Measurements from ENCODE around the gene HEXIM1.

Gene HEXIM1

DNA sequence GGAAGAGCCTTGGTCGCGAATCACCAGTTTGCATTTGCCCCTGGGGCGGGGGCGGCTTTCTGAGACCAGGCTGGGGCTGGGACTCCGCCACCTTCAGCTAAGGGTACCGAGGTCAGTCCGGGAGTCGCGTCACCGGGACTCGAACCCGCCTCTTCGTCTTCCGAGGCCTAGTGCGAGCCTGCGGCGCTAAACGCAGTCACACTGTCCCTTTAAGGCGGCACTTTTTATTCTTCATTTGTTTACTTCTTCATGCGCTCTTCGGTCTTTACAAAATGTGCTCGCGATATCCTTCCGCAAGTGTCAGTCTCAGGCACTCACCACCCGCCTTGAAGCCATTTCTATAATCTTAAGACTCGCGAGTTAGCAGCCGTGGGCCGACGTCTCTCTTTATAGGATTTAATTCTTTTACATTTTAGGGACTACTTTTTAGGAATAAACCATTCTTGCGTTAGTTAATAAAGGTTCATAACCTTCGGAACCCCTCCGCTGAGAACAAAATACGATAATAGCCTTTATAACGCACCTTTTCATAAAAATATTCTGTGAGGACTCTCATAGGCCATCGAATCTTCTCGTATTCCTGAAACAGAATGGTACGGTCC, 593 bp upstream of the HEXIM1 start:
- DNase-seq: peak; percentile 78

DNA sequence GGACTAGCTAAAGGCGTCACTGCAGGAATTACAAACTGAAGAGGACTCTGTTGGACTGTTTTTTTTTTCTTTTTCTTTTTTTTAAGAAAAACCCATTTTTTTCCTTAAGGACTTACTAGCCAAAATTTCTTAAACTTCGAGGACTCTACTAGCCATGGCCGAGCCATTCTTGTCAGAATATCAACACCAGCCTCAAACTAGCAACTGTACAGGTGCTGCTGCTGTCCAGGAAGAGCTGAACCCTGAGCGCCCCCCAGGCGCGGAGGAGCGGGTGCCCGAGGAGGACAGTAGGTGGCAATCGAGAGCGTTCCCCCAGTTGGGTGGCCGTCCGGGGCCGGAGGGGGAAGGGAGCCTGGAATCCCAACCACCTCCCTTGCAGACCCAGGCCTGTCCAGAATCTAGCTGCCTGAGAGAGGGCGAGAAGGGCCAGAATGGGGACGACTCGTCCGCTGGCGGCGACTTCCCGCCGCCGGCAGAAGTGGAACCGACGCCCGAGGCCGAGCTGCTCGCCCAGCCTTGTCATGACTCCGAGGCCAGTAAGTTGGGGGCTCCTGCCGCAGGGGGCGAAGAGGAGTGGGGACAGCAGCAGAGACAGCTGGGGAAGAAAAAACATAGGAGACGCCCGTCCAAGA, 878 bp downstream of the HEXIM1 start:
- DNase-seq: peak; percentile 82

DNA sequence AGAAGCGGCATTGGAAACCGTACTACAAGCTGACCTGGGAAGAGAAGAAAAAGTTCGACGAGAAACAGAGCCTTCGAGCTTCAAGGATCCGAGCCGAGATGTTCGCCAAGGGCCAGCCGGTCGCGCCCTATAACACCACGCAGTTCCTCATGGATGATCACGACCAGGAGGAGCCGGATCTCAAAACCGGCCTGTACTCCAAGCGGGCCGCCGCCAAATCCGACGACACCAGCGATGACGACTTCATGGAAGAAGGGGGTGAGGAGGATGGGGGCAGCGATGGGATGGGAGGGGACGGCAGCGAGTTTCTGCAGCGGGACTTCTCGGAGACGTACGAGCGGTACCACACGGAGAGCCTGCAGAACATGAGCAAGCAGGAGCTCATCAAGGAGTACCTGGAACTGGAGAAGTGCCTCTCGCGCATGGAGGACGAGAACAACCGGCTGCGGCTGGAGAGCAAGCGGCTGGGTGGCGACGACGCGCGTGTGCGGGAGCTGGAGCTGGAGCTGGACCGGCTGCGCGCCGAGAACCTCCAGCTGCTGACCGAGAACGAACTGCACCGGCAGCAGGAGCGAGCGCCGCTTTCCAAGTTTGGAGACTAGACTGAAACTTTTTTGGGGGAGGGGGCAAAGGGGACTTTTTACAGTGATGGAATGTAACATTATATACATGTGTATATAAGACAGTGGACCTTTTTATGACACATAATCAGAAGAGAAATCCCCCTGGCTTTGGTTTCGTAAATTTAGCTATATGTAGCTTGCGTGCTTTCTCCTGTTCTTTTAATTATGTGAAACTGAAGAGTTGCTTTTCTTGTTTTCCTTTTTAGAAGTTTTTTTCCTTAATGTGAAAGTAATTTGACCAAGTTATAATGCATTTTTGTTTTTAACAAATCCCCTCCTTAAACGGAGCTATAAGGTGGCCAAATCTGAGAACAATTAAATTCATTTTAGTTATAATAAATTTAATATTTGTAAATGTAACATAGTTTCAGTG, 1.7 kb downstream of the HEXIM1 start:
- DNase-seq: peak; percentile 53

DNA sequence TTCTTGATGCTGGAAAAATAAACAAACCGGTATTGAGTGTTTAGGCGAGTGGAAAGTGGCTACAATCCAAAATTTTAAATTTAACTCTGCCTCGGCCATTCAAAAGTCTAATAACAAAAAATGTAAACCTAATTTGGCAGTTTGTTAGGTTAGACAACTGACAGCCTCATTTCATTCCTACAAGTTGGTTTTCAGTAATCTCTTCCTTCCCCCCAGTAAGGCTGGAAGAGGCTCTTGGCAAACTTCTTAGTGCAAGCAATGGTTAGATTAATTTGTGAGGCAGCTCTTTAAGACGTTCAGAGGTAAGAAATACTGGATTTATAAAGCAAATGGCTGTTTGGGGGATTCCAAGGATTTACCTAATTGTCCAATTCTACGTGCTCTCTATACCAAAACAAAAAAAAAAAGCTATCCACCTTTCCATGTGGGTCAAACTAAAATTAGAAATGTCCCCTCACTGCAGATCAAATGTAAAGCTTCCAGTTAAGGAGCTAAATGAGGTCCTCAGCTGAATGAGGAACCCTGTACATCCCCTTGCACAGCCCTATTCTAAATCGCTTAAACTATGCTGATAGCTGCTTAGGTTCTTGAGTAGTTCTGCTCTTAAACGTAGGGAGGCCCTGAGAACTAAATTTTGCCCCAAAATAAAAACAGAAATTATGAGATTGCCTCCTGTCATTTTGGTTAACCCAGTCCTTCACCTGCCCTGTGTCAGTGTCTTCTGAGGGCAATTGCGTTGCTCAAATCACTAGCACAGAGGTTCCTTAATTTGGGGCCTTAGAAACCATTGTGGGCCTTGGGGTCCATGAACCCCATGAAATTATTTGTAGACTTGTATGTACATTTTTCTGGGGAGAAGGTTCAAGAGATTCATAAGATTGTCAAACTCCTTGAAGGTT, 2.9 kb downstream of the HEXIM1 start:
- no peak for DNase-seq

DNA sequence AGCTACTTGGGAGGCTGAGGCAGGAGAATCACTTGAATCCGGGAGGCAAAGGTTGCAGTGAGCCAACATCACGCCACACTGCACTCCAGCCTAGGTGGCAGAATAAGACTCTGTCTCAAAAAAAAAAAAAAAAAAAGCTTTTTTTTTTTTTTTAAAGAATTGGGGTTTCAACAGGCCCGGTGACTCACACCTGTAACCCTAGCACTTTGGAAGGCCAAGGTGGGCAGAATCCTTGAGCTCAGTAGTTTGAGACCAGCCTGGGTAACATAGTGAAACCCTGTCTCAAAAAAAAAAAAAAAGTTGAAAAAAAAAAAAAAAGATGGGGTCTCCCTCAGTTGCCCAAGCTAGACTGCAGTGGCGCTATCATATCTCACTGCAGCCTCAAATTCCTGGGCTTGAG, 6.8 kb downstream of the HEXIM1 start:
- DNase-seq: peak; percentile 43

DNA sequence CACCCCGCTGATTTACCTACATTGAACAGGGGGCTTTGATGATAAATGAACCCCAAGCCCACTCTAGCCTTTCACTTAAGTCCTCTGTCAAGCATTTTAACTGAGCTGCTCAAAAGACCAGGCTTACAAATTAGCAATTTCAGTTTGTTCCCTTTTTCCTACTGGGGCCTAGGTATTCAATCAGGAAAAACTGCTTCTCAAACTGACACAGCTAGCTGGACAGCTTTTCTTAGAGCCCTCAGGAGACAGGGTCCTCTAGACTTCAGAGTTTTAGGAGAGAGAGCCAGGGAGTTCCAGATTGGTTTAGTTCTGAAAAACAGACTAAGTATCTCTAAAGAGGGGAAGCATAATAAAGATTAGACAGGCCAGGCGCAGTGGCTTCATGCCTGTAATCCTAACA, 7.2 kb downstream of the HEXIM1 start:
- DNase-seq: no peak

DNA sequence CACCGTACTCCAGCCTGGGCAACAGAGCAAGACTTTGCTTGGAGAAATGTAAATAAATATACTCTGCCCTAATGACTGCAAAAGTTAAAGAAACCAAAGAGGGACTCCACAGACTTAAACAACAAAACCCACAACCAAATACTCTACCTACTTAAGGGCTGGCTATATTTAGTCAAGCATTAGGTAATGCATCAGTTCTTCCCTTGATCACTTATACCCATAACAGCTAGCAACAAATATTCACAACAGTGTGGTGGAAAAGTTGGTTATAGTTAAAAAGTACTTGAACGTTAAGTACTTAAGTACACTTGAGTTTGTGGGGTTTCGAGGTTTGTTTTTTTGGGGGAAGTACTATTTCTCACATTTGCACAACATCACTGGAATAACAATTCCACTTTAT, 8.0 kb downstream of the HEXIM1 start:
- DNase-seq: no peak

DNA sequence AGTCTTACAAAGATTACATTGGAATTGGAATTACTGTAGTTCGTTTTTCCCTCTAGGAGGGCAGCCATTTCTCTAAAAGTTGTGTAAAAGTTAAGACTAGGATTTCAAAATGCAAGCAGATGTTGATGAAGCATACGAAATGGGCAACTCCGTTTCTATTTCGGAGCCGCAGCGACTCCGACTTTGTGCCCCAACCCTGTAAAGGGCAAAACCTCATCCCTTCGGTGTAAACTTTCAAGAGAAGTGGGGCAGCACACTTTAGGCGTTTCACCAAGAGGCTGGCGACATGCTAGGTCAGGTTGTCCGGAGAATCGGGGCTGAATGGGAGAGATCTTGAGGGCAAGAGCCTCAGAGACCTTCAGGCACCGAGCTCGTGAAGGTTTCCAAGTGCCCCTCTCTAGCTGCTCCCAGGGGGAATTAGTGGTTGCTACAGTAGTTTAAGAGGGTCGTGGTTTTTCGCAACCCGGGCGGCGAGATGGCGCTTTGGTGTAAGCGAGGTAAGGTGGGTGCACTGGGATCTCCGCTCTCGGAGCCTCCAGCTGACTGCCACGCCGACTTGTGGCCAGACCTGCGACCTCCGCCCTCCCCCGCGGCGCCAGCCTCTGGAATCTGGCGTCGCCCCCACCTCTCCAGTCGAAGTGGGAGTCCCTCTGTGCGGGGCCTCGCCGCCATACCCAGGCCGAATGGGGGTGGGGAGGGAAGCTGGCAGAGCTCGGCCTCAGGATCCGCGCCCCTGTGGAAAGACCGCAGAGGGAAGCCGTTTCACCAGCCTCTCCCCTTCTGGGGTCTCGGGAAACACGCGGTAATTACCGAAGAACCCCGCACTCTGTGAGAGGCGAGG, 12.4 kb downstream of the HEXIM1 start:
- DNase-seq: peak; percentile 69

DNA sequence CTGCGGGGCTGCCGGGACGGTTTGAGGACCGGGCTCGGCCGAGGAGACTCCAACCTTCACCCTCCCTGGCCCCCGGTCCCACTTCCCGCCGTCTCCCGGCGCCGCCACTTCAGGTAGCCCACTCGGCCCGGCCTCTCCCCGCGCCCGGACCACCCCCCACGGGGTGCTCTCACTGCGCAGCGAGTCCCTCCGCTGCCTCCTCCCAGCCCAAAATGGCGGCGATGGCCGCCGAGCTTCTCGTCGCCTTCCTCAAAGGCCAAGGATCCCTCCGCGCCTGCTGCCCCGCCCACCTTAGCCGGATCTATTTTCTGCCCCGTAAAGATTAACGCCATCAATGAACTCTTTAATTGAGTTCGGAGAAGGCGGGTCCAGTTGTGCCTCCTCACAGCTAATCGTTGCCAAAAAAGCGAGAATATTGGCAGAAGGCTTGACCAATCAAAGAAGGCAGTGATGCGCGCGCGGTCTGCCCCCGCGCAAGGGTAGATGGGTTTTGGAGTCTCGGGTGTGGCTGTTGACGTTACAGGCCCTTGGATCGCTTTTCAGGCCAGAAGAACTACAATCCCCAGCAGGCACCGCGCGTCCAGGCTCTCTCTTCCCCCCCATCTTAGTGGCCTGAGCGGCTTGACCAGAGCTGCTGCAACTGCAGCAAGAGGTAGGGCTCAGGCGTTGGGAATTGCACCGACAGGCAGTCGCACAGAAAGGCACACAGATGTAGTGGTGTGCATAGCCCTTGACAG, 13.2 kb downstream of the HEXIM1 start, which contains the start of gene HEXIM2:
HEXIM2 (plus strand) TSS at position 588 of the 737 bp plus-strand sequence. CDS start 919 bp downstream, outside the sequence.
- DNase-seq: peak; percentile 96

DNA sequence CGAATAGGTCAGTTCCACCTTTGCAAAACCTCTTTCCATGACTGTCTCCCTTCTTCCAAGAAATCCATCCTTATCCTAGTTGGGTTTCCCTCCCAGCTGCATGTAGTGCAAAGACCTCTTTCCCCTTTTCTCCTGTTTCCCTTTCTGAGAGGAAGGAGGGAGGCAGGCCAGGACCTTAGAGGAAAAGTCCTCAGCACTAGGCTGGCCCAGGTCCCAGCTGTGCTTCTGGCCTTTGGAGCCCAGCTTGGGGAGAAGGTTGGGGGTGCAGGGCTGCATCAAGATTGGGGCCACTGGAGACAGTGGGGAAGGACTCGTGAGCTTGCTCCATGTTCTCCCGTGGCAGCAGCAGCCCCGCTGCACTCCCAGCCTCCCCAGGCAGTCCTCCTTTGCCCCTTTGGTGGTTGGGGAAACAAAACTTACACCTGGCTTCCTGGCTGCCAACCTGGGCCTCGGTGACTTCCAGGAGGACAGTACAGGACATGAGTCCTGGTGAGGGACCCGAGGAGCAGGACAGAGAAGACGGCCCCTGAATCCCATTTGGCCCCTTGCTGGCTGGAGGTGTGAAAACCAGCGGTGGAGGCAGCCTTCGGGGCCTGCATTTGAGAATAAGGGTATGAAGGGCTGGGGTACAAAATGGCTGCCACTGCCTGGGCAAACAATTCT, 13.9 kb downstream of the HEXIM1 start:
- DNase-seq: no peak

DNA sequence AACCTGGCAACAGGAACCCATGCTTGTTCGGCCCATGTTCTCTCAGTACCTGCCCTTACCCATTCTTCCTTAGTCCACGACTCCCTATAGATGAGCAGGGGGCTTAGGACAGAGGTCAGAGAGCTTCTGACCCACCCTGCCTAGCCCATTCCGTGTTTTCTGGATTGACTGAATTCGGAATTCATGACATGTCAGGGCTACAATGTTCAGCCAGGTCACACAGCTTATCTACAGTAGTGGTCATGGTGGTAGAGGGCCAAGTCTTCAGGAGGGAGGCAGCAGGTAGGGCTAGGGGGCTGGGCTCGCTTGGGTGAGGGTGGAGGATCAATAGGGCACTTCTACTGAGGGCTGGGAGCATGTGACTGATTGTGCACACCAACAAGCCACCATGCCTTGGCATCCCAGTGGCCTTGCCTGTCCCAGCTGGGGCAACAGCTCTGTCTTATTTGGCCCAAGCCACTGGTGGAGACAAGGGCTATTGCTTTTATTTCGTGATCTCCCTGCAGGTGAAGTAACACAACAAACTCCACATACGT, 16.5 kb downstream of the HEXIM1 start:
- no peak for DNase-seq

DNA sequence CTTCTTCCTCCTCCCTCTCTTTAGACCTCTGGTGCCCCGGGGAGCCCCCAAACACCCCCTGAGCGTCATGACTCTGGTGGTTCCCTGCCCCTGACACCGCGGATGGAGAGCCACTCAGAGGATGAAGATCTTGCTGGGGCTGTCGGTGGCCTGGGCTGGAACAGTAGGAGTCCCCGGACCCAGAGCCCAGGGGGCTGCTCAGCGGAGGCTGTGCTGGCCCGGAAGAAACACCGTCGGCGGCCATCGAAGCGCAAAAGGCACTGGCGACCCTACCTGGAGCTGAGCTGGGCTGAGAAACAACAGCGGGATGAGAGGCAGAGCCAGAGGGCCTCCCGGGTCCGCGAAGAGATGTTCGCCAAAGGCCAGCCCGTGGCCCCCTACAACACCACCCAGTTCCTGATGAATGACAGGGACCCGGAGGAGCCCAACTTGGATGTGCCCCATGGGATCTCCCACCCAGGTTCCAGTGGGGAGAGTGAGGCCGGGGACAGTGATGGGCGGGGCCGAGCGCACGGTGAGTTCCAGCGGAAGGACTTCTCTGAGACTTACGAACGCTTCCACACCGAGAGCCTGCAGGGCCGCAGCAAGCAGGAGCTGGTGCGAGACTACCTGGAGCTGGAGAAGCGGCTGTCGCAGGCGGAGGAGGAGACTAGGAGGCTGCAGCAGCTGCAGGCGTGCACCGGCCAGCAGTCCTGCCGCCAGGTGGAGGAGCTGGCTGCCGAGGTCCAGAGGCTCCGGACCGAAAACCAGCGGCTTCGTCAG, 20.9 kb downstream of the HEXIM1 start:
- no peak for DNase-seq

DNA sequence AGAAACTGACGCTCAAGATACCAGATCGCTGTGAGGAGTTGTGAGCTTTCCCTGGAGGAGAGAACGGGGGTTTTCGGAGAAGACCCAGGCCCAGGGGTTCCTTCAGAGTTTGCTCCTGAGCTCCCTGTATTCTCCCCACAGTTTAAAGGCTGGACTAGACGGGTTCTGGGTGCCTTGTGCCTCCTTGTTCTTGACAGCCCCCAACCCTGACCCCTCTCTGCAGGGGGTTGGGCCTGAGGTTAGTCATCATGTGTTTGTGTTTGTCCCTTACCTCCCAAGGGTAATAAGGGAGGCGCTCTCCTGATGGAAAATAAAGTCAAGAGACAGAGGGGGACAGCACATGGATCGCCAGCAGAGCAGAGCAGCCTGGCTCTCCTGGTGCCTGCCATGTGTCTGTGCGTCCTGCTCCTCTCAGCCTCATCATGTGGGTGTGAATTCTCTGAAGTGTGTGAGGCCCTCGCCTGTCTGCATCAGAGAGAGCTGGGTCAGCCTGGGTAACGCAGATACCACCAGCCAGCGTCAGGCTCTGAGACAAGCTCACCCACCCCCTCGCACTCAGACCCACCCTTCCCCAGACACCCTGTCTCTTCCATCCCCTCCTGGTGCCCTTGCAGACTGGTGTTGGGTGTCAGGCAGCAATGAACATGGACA, 22.1 kb downstream of the HEXIM1 start:
- no peak for DNase-seq

DNA sequence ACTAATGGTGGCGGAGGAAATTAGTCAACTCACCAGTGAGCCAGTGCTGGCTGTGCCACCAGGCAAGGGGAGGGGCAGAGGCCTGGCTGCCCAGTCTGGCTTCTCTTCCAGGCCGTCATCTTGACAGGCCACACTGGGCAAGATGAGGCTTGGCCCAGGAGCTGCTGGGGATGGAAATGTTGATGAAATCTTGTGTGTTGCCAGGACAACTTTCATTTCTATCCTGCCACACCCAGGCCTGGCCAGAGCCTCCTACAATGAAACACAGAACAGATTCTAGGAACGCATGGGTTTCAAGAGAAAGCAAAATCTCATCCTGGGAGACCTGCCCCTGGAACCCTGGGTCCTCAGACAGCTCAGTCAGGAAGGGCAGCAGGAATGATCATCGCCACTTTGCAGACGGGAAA, 22.7 kb downstream of the HEXIM1 start:
- no peak for DNase-seq

DNA sequence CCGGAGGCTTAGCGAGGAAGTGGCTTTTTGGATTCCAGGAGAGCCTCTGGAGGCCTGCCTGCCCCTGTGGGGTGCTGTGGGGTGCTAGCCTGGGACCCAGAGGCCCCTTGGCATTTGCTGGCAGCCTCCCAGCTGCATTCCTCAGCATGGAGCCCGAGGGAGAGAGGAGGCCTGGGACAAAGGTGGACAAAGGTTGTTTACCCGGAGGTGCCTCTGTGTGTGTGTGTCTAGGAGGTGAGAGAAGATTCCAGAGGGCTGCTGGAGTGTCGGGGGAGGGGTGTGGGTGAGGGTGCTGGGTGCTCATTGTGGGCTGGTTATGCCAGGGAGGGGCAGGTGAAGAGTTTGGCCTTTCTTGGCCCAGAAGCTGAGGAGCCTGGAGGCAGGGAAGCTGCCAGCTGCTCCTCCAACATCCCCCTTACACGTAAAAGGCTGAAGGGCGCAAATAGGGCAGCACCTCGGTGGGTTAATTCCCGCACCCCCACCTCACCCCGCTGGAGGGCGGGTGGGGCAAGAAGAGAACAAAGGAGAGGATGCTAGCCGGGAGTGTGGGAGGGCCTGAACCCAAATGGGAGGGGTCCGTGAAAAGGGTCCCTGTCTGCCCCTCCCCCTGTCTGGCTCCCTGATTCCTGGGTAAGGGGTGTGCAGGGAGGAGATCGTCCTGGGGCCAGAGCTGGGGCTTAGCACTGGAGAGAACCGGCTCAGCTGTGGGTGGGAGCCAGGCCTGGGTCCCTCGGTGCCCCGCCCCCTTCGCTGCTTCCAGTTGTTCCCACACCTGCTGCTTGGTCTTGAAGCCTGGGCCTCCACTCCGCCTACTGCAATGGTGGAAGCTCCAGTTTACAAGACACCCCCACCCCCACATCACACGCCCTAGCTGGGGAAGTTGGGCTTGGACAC, 23.3 kb downstream of the HEXIM1 start:
- DNase-seq: peak; percentile 8

DNA sequence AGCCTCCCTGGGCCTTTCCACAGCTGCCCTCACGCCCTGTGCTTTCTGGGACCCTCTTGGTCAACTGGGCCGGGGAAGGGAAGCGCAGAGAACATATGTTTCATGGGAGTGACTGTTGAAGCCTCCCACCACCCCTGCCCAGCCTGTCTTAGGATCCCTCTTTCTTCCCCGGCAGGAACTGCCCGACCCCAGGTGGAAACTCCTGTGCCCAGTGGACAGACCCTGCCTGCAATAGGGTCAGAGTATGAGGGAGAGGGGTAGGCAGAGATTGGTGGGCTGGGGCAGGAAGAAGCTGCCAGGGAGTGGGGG, 23.9 kb downstream of the HEXIM1 start:
- no peak for DNase-seq

DNA sequence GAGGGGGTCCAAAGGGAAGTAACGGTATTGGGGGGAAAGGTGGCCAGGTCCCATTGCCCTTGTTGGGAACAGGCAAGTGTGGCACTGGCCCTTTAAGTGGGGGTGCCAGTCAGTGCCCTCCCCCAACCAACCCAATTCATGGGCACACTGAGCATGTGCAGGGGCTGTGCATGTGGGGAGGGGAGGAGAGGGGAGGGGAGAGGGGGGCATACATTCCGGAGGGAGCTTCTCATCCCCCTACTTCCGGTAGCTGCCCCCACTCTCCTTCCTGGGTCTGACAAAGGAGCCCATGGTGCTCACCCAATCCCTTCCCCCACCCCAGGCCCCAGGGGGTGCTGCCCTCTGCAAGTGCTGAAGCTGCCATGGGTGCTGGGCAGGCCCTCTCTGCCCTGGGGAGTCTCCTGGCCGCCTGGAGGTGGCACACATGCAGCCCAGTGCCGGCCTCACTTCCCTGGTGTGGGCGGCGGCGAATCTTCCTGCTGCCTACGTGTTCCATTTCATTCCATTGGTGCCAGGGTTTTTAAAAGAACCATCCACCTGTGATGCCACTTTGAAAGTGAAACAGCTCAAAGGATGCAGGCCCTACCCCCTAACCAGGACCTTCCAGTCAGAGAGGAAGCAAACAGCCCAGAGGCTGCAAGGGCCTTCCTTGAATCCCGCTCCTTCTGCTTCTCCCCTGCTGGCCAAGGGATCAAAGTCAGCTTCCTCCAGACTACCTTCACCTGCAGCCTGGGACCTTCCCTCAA, 24.4 kb downstream of the HEXIM1 start:
- peak; percentile 77 for DNase-seq

Measured in CD4-positive, alpha-beta T cell treated with Interleukin-17A for 4 hours (primary cell).